Endodermal cell (in vitro differentiated cells): Measurements from ENCODE around the gene TASOR2. TPM values are rescaled to one million over a fixed set of nuclear protein-coding genes. Genes with fewer than 3 reads are reported as not detected.

ENCODE experiments used
- DNase-seq: peaks from one replicate; pipeline ENCODE4 v3.0.0-alpha.2; 2017
- H3K27ac ChIP-seq: 2 replicates; pipeline ENCODE4 v1.5.1; 2013; ENCODE audit warnings: mild to moderate bottlenecking, low read depth, low read length, moderate library complexity
- H3K27me3 ChIP-seq: 2 replicates; pipeline ENCODE4 v1.6.1; 2013; ENCODE audit warnings: mild to moderate bottlenecking, low read length, moderate library complexity; ENCODE audit not compliant: insufficient read depth, control insufficient read depth, poor library complexity, severe bottlenecking
- H3K36me3 ChIP-seq: 2 replicates; pipeline ENCODE4 v1.7.0; 2013; ENCODE audit warnings: mild to moderate bottlenecking, low read length, moderate library complexity; ENCODE audit not compliant: control insufficient read depth, insufficient read depth
- H3K4me1 ChIP-seq: one replicate; pipeline ENCODE4 v1.7.0; 2013; ENCODE audit warnings: low read length; ENCODE audit not compliant: control insufficient read depth, insufficient read depth
- H3K4me3 ChIP-seq: 2 replicates; pipeline ENCODE4 v1.5.1; 2013; ENCODE audit warnings: mild to moderate bottlenecking, low read length, moderate library complexity
- H3K9ac ChIP-seq: 2 replicates; pipeline ENCODE4 v1.6.1; 2013; ENCODE audit warnings: mild to moderate bottlenecking, low read length, moderate library complexity; ENCODE audit not compliant: poor library complexity, severe bottlenecking; ENCODE audit errors: extremely low read depth
- H3K9me3 ChIP-seq: 2 replicates; pipeline ENCODE4 v1.6.1; 2013; ENCODE audit warnings: mild to moderate bottlenecking, low read length, moderate library complexity; ENCODE audit not compliant: control insufficient read depth
- H3K27ac Mint-ChIP-seq: 2 replicates; pipeline ENCODE4 v1.8.0; 2020; ENCODE audit warnings: mixed read lengths
- H3K27me3 Mint-ChIP-seq: 2 replicates; pipeline ENCODE4 v1.8.0; 2021; ENCODE audit warnings: mild to moderate bottlenecking, mixed read lengths; ENCODE audit not compliant: insufficient read depth
- H3K36me3 Mint-ChIP-seq: 2 replicates; pipeline ENCODE4 v1.8.0; 2020; ENCODE audit warnings: low read depth, mixed read lengths
- H3K4me1 Mint-ChIP-seq: 2 replicates; pipeline ENCODE4 v1.8.0; 2020; ENCODE audit warnings: mixed read lengths
- H3K4me3 Mint-ChIP-seq: 2 replicates; pipeline ENCODE4 v1.8.0; 2020; ENCODE audit warnings: mild to moderate bottlenecking, moderate library complexity, mixed read lengths
- H3K9me3 Mint-ChIP-seq: 2 replicates; pipeline ENCODE4 v1.8.0; 2020; ENCODE audit warnings: mild to moderate bottlenecking, mixed read lengths
- CTCF ChIP-seq: fragments of 200-600 bp; sonication (generic); conservative IDR thresholded peaks from 2 replicates; pipeline ENCODE4 v1.5.0; 2021; ENCODE audit warnings: antibody characterized with exemption, mild to moderate bottlenecking
- WGBS, 2 experiments: methylation state at CpG; one replicate each; pipeline versions ENCODE4 v1.1.5 to v1.1.7; 2013; ENCODE audit warnings: missing lambda C conversion rate in 2 of 2, mixed read lengths in 1 of 2; ENCODE audit not compliant: insufficient coverage in 1 of 2, insufficient read length in 1 of 2; 5-methylcytosine and 5-hydroxymethylcytosine counted together
- total RNA-seq, 2 donors: library from RNA; stranded (reverse); fragmentation: NEBNext Ultra II Directional in 1 of 2; extraction: Animal tissue kit (Norgen Biotek cat#: 25700) in 1 of 2; gene quantifications; 2 replicates in 1 of 2; 3 replicates in 1 of 2; pipeline ENCODE4 v1.2.1, GENCODE V29; 2021

The TASOR2 gene
- total RNA-seq, 2 donors from 2014 or later, result 47.1 to 53.0 TPM

- no peak overlapping the region for H3K9ac ChIP-seq
- H3K27ac ChIP-seq, result no peak overlapping the region
- no peaks in the 10 kb centered on the region for H3K36me3 ChIP-seq
- Mint-ChIP-seq H3K4me3 (no peak overlapping the region), H3K27ac (no peak overlapping the region), H3K27me3 (no peaks in the 10 kb centered on the region), H3K36me3 (peaks cover 31% of the 10 kb centered on the region), H3K9me3 (no peaks in the 10 kb centered on the region), H3K4me1 (no peaks in the 10 kb centered on the region)
- H3K4me3 ChIP-seq, result no peak overlapping the region
- H3K9me3 ChIP-seq, result no peaks in the 10 kb centered on the region
- no peak for TF ChIP-seq CTCF
- DNase-seq, result no peak
- no peaks in the 10 kb centered on the region for H3K27me3 ChIP-seq
- WGBS, 2 experiments, result 94 to 100% methylated on average over 6 to 10 of the region's 10 CpGs
- H3K4me1 ChIP-seq, result no peaks in the 10 kb centered on the region
These were observed 46.1 kb upstream of the TASOR2 start for GRCh38 chr10:5638494-5638893.

GRCh38 chr10:5639066-5639465 is 45.6 kb upstream of the TASOR2 start:
- H3K4me3 ChIP-seq, result no peak overlapping the region
- H3K36me3 ChIP-seq, result peaks cover 3% of the 10 kb centered on the region
- DNase-seq, result no peak
- no peak overlapping the region for H3K9ac ChIP-seq
- TF ChIP-seq CTCF, result no peak
- H3K27ac ChIP-seq, result no peak overlapping the region
- Mint-ChIP-seq H3K4me3 (no peak overlapping the region), H3K36me3 (peaks cover 36% of the 10 kb centered on the region), H3K27ac (no peak overlapping the region), H3K4me1 (no peaks in the 10 kb centered on the region), H3K9me3 (no peaks in the 10 kb centered on the region), H3K27me3 (no peaks in the 10 kb centered on the region)
- no peaks in the 10 kb centered on the region for H3K4me1 ChIP-seq
- H3K27me3 ChIP-seq, result no peaks in the 10 kb centered on the region
- no peaks in the 10 kb centered on the region for H3K9me3 ChIP-seq
- WGBS, 2 experiments, result 94 to 95% methylated on average over 17 of the region's 17 CpGs

- no peaks in the 10 kb centered on the region for H3K4me1 ChIP-seq
- TF ChIP-seq CTCF, result no peak
- no peak overlapping the region for H3K4me3 ChIP-seq
- H3K9me3 ChIP-seq, result no peaks in the 10 kb centered on the region
- Mint-ChIP-seq H3K9me3 (no peaks in the 10 kb centered on the region), H3K36me3 (peaks cover 39% of the 10 kb centered on the region), H3K4me3 (no peak overlapping the region), H3K27me3 (no peaks in the 10 kb centered on the region), H3K27ac (no peak overlapping the region), H3K4me1 (no peaks in the 10 kb centered on the region)
- H3K9ac ChIP-seq, result no peak overlapping the region
- no peak for DNase-seq
- 93 to 100% methylated on average over 7 to 12 of the region's 12 CpGs for WGBS, 2 experiments
- H3K27ac ChIP-seq, result no peak overlapping the region
- H3K36me3 ChIP-seq, result peaks cover 4% of the 10 kb centered on the region
- H3K27me3 ChIP-seq, result no peaks in the 10 kb centered on the region
These were observed 44.6 kb upstream of the TASOR2 start for GRCh38 chr10:5640036-5640435.
